Gastroesophageal sphincter (tissue), 4 donors: Measurements from ENCODE around the gene POLD2. TPM values are rescaled to one million over a fixed set of nuclear protein-coding genes. Genes with fewer than 3 reads are reported as not detected.

ENCODE experiments used
- ATAC-seq: fragments of 150-250 bp; one replicate; pipeline ENCODE4 v1.9.1; 2016; ENCODE audit warnings: mild to moderate bottlenecking, moderate library complexity
- H3K27ac ChIP-seq, 4 donors: fragments of 200-600 bp; sonication (generic) in 3 of 4; 1 replicate in 3 of 4; 2 replicates in 1 of 4; pipeline ENCODE4 v1.5.1; 2016 to 2019
- H3K27me3 ChIP-seq: fragments of 200-600 bp; sonication (generic); one replicate; pipeline ENCODE4 v1.5.1; 2019
- H3K36me3 ChIP-seq, 2 donors: fragments of 200-600 bp; sonication (generic); one replicate each; pipeline ENCODE4 v1.5.1; 2019; ENCODE audit warnings: control low read depth in 1 of 2
- H3K4me1 ChIP-seq, 3 donors: fragments of 200-600 bp; sonication (generic); 1 replicate in 2 of 3; 2 replicates in 1 of 3; pipeline ENCODE4 v1.5.1; 2016 to 2019; ENCODE audit warnings: control low read depth in 2 of 3
- H3K4me3 ChIP-seq, 2 donors: fragments of 200-600 bp; sonication (generic); one replicate each; pipeline ENCODE4 v1.5.1; 2019; ENCODE audit warnings: mild to moderate bottlenecking in 1 of 2, moderate library complexity in 1 of 2
- H3K9me3 ChIP-seq, 3 donors: fragments of 200-600 bp; sonication (generic); one replicate each; pipeline ENCODE4 v1.5.1; 2017 to 2019; ENCODE audit warnings: control low read depth in 2 of 3
- EP300 ChIP-seq: sonication (generic); formaldehyde crosslinking; IDR thresholded peaks from one replicate; pipeline ENCODE4 v1.6.1; 2017; ENCODE audit warnings: antibody characterized with exemption, mild to moderate bottlenecking
- POLR2A ChIP-seq, 2 donors: fragments of 450-650 bp; IDR thresholded peaks; one replicate each; pipeline ENCODE4 v1.6.1; 2017; ENCODE audit warnings: antibody characterized with exemption in 2 of 2, mild to moderate bottlenecking in 2 of 2, moderate library complexity in 1 of 2
- POLR2AphosphoS5 ChIP-seq: sonication (generic); formaldehyde crosslinking; IDR thresholded peaks from one replicate; pipeline ENCODE4 v1.6.1; 2017; ENCODE audit warnings: antibody characterized with exemption
- WGBS, 2 donors: methylation state at CpG; one replicate each; pipeline ENCODE4 v1.1.5; 2018; ENCODE audit warnings: low coverage in 1 of 2; 5-methylcytosine and 5-hydroxymethylcytosine counted together
- small RNA-seq, 4 donors: library from RNA; depleted of rRNA; stranded (forward); fragments of <200 nt; gene quantifications; one replicate each; pipeline ENCODE3, GENCODE V24; 2016
- total RNA-seq, 4 donors: library from RNA; depleted of rRNA; stranded (reverse); fragments of >200 nt; gene quantifications; one replicate each; pipeline ENCODE4 v1.1.0, GENCODE V29; 2016
- TF ChIP-seq, protein P1 (sequence below), 4 experiments: fragments of 200-600 bp in 2 of 4; fragments of 450-650 bp in 2 of 4; sonication (generic) in 1 of 4; IDR thresholded peaks; one replicate each; pipeline ENCODE4 v1.5.1; 2017 to 2019; ENCODE audit warnings: antibody characterized with exemption in 4 of 4, mild to moderate bottlenecking in 2 of 4, moderate library complexity in 2 of 4

Gene POLD2
- total RNA-seq, 4 donors from 2014 or later, result 45.3 to 52.6 (median 50.8) TPM

- peaks cover 0 to 60% (median 21%) of the 10 kb centered on the region in 3 donors for H3K4me1 ChIP-seq
- 96% methylated on average over 3 of the region's 7 CpGs; no CpG with 5 or more reads in 1 of the 2 donors for WGBS, 2 donors
These were observed 56.8 kb downstream of the POLD2 start for GRCh38 chr7:44066494-44067063.

DNA sequence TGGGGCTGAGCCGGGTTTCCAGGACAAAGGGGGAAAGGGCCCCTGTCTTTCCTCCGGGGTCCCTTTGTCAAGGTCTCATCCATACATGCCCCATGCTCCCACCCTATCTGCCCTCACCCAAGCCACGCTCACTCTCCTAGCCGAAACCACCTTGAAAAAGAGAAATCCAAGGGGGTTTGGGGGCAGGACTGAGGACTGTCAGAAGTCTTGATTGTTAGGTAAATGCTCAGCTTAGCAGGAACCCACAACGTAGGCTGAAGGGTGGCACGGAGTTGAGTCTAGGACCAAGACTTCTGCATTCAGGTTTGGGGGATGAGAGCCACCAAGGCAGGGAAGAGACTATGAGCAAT is 57.3 kb downstream of the POLD2 start:
- peaks cover 0 to 58% (median 19%) of the 10 kb centered on the region in 3 donors for H3K4me1 ChIP-seq
- ATAC-seq, result peak; percentile 4
- H3K27ac ChIP-seq, result no peak overlapping the region
- peaks cover 0 to 16% of the 10 kb centered on the region in 2 donors for H3K36me3 ChIP-seq
- no peak overlapping the region for H3K4me3 ChIP-seq
- WGBS, 2 donors, result 19 to 20% methylated on average over 1 to 4 of the region's 6 CpGs
- TF ChIP-seq POLR2AphosphoS5, result no peak
- TF ChIP-seq, protein P1, sequence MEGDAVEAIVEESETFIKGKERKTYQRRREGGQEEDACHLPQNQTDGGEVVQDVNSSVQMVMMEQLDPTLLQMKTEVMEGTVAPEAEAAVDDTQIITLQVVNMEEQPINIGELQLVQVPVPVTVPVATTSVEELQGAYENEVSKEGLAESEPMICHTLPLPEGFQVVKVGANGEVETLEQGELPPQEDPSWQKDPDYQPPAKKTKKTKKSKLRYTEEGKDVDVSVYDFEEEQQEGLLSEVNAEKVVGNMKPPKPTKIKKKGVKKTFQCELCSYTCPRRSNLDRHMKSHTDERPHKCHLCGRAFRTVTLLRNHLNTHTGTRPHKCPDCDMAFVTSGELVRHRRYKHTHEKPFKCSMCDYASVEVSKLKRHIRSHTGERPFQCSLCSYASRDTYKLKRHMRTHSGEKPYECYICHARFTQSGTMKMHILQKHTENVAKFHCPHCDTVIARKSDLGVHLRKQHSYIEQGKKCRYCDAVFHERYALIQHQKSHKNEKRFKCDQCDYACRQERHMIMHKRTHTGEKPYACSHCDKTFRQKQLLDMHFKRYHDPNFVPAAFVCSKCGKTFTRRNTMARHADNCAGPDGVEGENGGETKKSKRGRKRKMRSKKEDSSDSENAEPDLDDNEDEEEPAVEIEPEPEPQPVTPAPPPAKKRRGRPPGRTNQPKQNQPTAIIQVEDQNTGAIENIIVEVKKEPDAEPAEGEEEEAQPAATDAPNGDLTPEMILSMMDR (IDR thresholded peaks at IDR 0.05), result no peak
- no peak for TF ChIP-seq POLR2A (IDR thresholded peaks at IDR 0.05)
- no peak for TF ChIP-seq EP300
- no peaks in the 10 kb centered on the region for H3K9me3 ChIP-seq
- H3K27me3 ChIP-seq, result no peaks in the 10 kb centered on the region

More at GRCh38 chr7:44066494-44067063, 56.8 kb downstream of the POLD2 start:
- ATAC-seq, result no peak
- no peak for TF ChIP-seq POLR2AphosphoS5
- TF ChIP-seq, protein P1 (IDR thresholded peaks at IDR 0.05), result no peak
- no peak for TF ChIP-seq POLR2A (IDR thresholded peaks at IDR 0.05)
- TF ChIP-seq EP300, result no peak
- H3K27ac ChIP-seq, result no peak overlapping the region
- H3K9me3 ChIP-seq, result no peaks in the 10 kb centered on the region
- H3K36me3 ChIP-seq, result peaks cover 0 to 11% of the 10 kb centered on the region in 2 donors
- no peak overlapping the region for H3K4me3 ChIP-seq
- H3K27me3 ChIP-seq, result no peaks in the 10 kb centered on the region

DNA sequence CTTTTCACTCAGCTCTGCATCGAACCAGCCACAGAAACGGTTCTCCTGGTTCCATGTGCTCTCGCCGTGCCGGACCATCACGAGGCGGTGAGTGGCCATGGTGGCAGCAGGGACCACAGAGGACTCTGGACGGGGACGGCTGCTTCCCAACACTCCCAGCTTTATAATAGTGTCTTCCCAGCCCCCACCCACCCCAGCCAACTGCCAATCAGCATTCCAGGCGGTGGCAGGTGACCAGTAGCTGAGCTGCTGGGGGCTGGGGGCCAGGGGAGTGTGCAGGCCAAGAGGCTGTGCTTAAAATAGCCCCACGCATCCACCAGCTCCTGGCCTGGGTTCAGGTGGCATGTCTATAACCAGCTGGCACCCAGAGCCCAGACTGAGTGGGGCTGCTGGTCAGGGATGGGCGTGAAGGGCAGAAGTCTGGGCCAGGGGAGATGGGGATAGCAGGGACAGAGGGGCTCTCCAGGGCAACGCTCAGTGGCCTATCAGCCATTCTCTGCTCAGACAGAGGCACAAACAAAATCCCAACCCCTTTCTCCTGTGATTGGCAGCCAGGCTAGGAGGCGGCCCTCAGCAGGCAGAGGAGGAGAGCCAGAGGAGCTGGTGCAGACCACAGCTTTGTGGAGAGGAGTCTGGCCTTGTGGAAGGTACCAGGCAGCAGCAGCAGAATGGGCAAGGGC is 57.8 kb downstream of the POLD2 start, which contains the start of gene PGAM2:
PGAM2 (minus strand) TSS at position 137 of the 680 bp plus-strand sequence; CDS start at position 99, 38 bp downstream.
- Histone ChIP-seq H3K4me1 (peaks cover 0 to 58% (median 19%) of the 10 kb centered on the region in 3 donors), H3K27ac (no peak within 1 kb of the TSS), H3K27me3 (no peaks in the 10 kb centered on the region), H3K4me3 (peak within 1 kb of the TSS in 1 of 2 donors; percentile 23), H3K36me3 (peaks cover 0 to 21% of the 10 kb centered on the region in 2 donors), H3K9me3 (no peaks in the 10 kb centered on the region)
- peak; percentile 49 for ATAC-seq
- no CpG with 5 or more reads among the region's 14 CpGs for WGBS, 2 donors
- TF ChIP-seq POLR2A (IDR thresholded peaks at IDR 0.05) (no peak), POLR2AphosphoS5 (peak; percentile 4), EP300 (no peak)
- TF ChIP-seq, protein P1 (IDR thresholded peaks at IDR 0.05), result no peak

GRCh38 chr7:44064791-44065430 is 58.4 kb downstream of the POLD2 start:
- no peak overlapping the region for H3K27ac ChIP-seq
- no peaks in the 10 kb centered on the region for H3K9me3 ChIP-seq
- H3K4me3 ChIP-seq, result peak overlapping the region in 1 of 2 donors; percentile 23
- peak; percentile 4 for ATAC-seq
- peaks cover 0 to 27% of the 10 kb centered on the region in 2 donors for H3K36me3 ChIP-seq
- WGBS, 2 donors, result no CpG with 5 or more reads among the region's 33 CpGs
- peaks cover 0 to 58% (median 19%) of the 10 kb centered on the region in 3 donors for H3K4me1 ChIP-seq
- TF ChIP-seq EP300 (no peak), POLR2AphosphoS5 (peak; percentile 33)
- no peaks in the 10 kb centered on the region for H3K27me3 ChIP-seq

Small RNA genes lying within 50 kb of the gene (small RNA-seq; reads per million reads assigned to genes)
- gene RNA5SP230, result 0 reads per million in 4 donors

Other genes with a start within 250 kb of the POLD2 start
- 10 to 100 TPM; 33.4 to 47.9 (median 39.2) TPM for gene URGCP, start 217.0 kb downstream of the POLD2 start, total RNA-seq
- gene UBE2D4, start 197.1 kb downstream of the POLD2 start, total RNA-seq, result 10 to 100 TPM; 22.7 to 38.3 (median 28.5) TPM
- gene SPDYE1, start 125.7 kb downstream of the POLD2 start, total RNA-seq, result not detected
- 100 to 1,000 TPM in 3 of 4 donors, 10 to 100 TPM in 1; 92.2 to 132 (median 124) TPM for gene DBNL, start 78.8 kb downstream of the POLD2 start, total RNA-seq
- gene PGAM2, start 58.0 kb downstream of the POLD2 start, total RNA-seq, result 1 to 10 TPM in 2 of 4 donors, not detected in 2; 3.2 to 3.9 TPM
- gene POLM, start 41.0 kb downstream of the POLD2 start, total RNA-seq, result 10 to 100 TPM; 28.1 to 55.1 (median 32.4) TPM
- 100 to 1,000 TPM; 101 to 248 (median 171) TPM for gene AEBP1, start 19.2 kb downstream of the POLD2 start, total RNA-seq
- not detected for gene MYL7, start 17.8 kb upstream of the POLD2 start, total RNA-seq
- 1 to 10 TPM in 1 of 4 donors, under 1 TPM in 2, not detected in 1; 0.31 to 4.2 (median 0.54) TPM for gene GCK, start 65.9 kb upstream of the POLD2 start, total RNA-seq
- gene YKT6, start 77.4 kb upstream of the POLD2 start, total RNA-seq, result 10 to 100 TPM; 50.2 to 79.2 (median 64.1) TPM
- gene CAMK2B, start 202.0 kb upstream of the POLD2 start, total RNA-seq, result 1 to 10 TPM in 2 of 4 donors, under 1 TPM in 2; 0.27 to 1.5 (median 0.81) TPM